Colonic mucosa (tissue), 4 donors: ENCODE results near the gene DNAJC11. TPM values are rescaled to one million over a fixed set of nuclear protein-coding genes. Genes with fewer than 3 reads are reported as not detected.

Source experiments
- DNase-seq: peaks from one replicate; pipeline ENCODE4 v3.0.0-alpha.2; 2020
- H3K27ac ChIP-seq: fragments of 200-600 bp; one replicate; pipeline ENCODE4 v1.8.0; 2021
- H3K27me3 ChIP-seq: fragments of 200-600 bp; one replicate; pipeline ENCODE4 v1.8.0; 2021
- H3K36me3 ChIP-seq: fragments of 200-600 bp; one replicate; pipeline ENCODE4 v1.8.0; 2021
- H3K4me1 ChIP-seq: fragments of 200-600 bp; one replicate; pipeline ENCODE4 v1.8.0; 2021; ENCODE audit warnings: mild to moderate bottlenecking
- H3K4me3 ChIP-seq: fragments of 200-600 bp; one replicate; pipeline ENCODE4 v1.8.0; 2021
- H3K9ac ChIP-seq, 2 donors: one replicate each; pipeline ENCODE4 v1.7.0; 2013; ENCODE audit warnings: control low read depth in 2 of 2, low read depth in 2 of 2, low read length in 2 of 2
- H3K9me3 ChIP-seq: fragments of 200-600 bp; one replicate; pipeline ENCODE4 v1.8.0; 2021
- CTCF ChIP-seq: fragments of 200-600 bp; IDR thresholded peaks from one replicate; pipeline ENCODE4 v1.8.0; 2022; ENCODE audit warnings: antibody characterized with exemption, mild to moderate bottlenecking
- intact Hi-C: fragments of 100-400 bp; cut with DNase I; formaldehyde crosslinking; loops from one replicate; pipeline ENCODE4 v1.14.1; 2022
- total RNA-seq, 2 donors: library from RNA; stranded (reverse); fragmentation: NEBNext Ultra II Directional in 1 of 2; extraction: Animal tissue kit (Norgen Biotek cat#: 25700) in 1 of 2; gene quantifications; one replicate each; pipeline ENCODE4 v1.2.1, GENCODE V29; 2021
- donor health status: healthy.
- donor health status: DM: no; HTN: no; CAD: no.
- donor health status: DM: no; HTN: no; CAD: no.

The DNAJC11 gene
- total RNA-seq, 2 donors from 2014 or later, result 70.1 to 107 TPM

DNA sequence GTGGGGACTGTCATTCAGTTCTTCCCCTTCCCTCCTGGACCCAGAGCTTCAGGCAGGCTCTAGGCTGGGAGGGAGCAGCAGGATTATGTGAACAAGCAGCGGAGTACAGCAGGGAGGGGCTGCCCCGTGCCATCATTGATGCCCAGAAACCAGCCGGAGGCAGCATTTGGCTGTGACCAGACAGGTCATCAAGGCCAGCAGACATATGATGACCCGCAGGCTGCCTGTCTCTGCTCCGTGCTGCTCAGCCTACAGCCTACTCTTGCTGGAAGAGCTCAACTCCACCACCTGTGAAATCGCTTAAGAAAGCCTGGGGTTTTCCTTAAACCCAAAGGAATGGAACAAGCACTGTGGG, 103.9 kb downstream of the DNAJC11 start:
- no peaks in the 10 kb centered on the region for H3K36me3 ChIP-seq
- intact Hi-C loops, result no loop called here
- H3K9ac ChIP-seq, result no peak overlapping the region
- DNase-seq, result no peak
- no peak overlapping the region for H3K27ac ChIP-seq
- no peaks in the 10 kb centered on the region for H3K27me3 ChIP-seq
- no peaks in the 10 kb centered on the region for H3K9me3 ChIP-seq
- H3K4me1 ChIP-seq, result peaks cover 10% of the 10 kb centered on the region
- no peak overlapping the region for H3K4me3 ChIP-seq
- no peak for TF ChIP-seq CTCF

DNA sequence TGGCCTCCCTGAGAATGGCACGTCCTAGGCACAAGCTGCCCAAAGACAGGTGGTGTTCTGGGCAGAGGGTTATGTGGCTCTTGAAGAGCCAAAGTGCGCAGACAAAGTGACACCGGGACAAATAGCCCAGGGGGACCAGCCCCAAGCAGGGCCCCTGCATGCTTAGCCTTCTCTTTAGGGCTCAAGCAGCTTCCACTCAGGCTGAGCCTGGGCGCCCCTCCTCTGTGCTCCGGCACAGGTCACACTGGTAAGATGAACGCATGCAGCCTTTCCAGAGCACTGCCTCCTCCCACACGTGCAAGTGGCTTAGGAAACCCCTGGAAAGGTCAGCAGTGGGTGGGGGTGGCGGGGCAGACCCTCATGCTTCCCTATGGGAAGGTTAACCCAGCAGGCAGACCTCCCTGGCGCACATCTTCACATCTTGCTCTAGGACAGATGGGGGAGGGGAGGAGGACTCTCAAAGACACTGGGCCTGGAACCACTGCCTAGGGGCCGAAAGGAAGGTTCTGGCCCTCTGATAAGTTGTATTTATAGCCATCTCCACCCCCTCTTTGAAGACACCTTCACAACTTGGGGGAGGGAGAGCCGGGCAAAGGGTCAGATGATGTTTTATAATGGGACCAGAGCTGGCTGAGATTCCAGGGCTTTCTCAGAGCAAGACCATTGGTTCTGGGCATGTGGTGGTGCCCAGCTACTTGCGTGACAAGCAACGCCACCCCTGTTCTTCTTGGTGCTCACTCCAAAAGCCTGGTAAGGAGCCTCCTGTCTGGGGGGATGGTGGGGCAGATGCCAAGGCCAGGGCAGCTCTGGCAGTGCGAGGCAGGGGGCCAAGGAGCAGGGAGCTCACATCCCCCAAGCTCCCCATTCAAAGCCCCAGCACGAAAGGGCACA, 104.5 kb downstream of the DNAJC11 start:
- no peaks in the 10 kb centered on the region for H3K36me3 ChIP-seq
- intact Hi-C loops, result no loop called here
- no peaks in the 10 kb centered on the region for H3K9me3 ChIP-seq
- no peak overlapping the region for H3K27ac ChIP-seq
- no peak overlapping the region for H3K4me3 ChIP-seq
- no peaks in the 10 kb centered on the region for H3K27me3 ChIP-seq
- TF ChIP-seq CTCF, result no peak
- DNase-seq, result no peak
- no peak overlapping the region for H3K9ac ChIP-seq
- peaks cover 10% of the 10 kb centered on the region for H3K4me1 ChIP-seq

DNA sequence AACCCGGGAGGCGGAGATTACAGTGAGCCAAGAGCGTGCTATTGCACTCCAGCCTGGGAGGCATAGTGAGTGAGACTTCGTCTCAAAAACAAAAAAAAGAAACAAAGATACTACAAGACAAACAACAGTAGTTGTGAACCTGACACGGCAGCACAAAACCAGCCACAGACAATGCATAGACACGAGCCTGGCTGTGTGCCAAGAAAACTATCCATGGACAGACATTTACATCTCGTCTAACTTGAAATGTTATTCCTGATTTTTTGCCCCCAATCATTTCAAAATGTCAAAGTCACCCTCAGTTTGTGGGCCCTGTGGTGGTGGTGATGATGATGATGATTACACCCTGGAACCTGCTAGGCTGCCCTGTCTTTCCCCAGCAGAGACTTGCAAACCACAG, 105.3 kb downstream of the DNAJC11 start:
- Histone ChIP-seq H3K27ac (no peak overlapping the region), H3K4me3 (no peak overlapping the region), H3K36me3 (no peaks in the 10 kb centered on the region), H3K4me1 (peaks cover 10% of the 10 kb centered on the region), H3K9ac (no peak overlapping the region), H3K27me3 (no peaks in the 10 kb centered on the region), H3K9me3 (no peaks in the 10 kb centered on the region)
- no peak for DNase-seq
- intact Hi-C loops, result no loop called here
- TF ChIP-seq CTCF, result no peak

GRCh38 chr1:6594977-6595740, 106.5 kb downstream of the DNAJC11 start:
- no peak for TF ChIP-seq CTCF
- H3K4me3 ChIP-seq, result no peak overlapping the region
- DNase-seq, result no peak
- intact Hi-C loops, result no loop called here
- no peak overlapping the region for H3K9ac ChIP-seq
- H3K27me3 ChIP-seq, result no peaks in the 10 kb centered on the region
- no peak overlapping the region for H3K27ac ChIP-seq
- no peaks in the 10 kb centered on the region for H3K36me3 ChIP-seq
- H3K9me3 ChIP-seq, result no peaks in the 10 kb centered on the region
- H3K4me1 ChIP-seq, result peaks cover 5% of the 10 kb centered on the region

- intact Hi-C loops, result no loop called here
- H3K27ac ChIP-seq, result no peak overlapping the region
- no peak for TF ChIP-seq CTCF
- no peak overlapping the region for H3K4me3 ChIP-seq
- no peaks in the 10 kb centered on the region for H3K27me3 ChIP-seq
- H3K9me3 ChIP-seq, result no peaks in the 10 kb centered on the region
- no peak overlapping the region for H3K9ac ChIP-seq
- no peaks in the 10 kb centered on the region for H3K36me3 ChIP-seq
- no peak for DNase-seq
- peaks cover 4% of the 10 kb centered on the region for H3K4me1 ChIP-seq
These were observed 107.8 kb downstream of the DNAJC11 start for GRCh38 chr1:6593810-6594209.
